AG09319 (cell line): ENCODE measurements around the gene FBXO45.

ENCODE experiments used
- DNase-seq: peaks from one replicate; pipeline ENCODE4 v3.0.0-alpha.2; 2010; ENCODE audit warnings: low read depth; ENCODE audit errors: extremely low read depth
- CTCF ChIP-seq: IDR thresholded peaks from 2 replicates; pipeline ENCODE4 v1.5.1; 2011; ENCODE audit warnings: low read depth, mild to moderate bottlenecking, inconsistent platforms, low read length, moderate library complexity

The FBXO45 gene

GRCh38 chr3:196621611-196622010, 53.2 kb downstream of the FBXO45 start:
- no peak for TF ChIP-seq CTCF
- no peak for DNase-seq

- TF ChIP-seq CTCF, result no peak
- no peak for DNase-seq
These were observed 55.8 kb downstream of the FBXO45 start for GRCh38 chr3:196624067-196624790.

GRCh38 chr3:196624907-196625306, 56.4 kb downstream of the FBXO45 start:
- no peak for TF ChIP-seq CTCF
- DNase-seq, result no peak

- TF ChIP-seq CTCF, result no peak
- no peak for DNase-seq
These were observed 56.9 kb downstream of the FBXO45 start for GRCh38 chr3:196625331-196625730.

- TF ChIP-seq CTCF, result no peak
- no peak for DNase-seq
These were observed 59.4 kb downstream of the FBXO45 start for GRCh38 chr3:196627918-196628231.

- no peak for TF ChIP-seq CTCF
- DNase-seq, result no peak
These were observed 60.8 kb downstream of the FBXO45 start for GRCh38 chr3:196629228-196629627.

GRCh38 chr3:196631682-196632045, 63.2 kb downstream of the FBXO45 start:
- no peak for TF ChIP-seq CTCF
- DNase-seq, result no peak
